Type B pancreatic cell (in vitro differentiated cells): ENCODE measurements around the gene MS4A15. TPM values are rescaled to one million over a fixed set of nuclear protein-coding genes. Genes with fewer than 3 reads are reported as not detected.
A peak's percentile ranks its signal among the peaks of the same experiment; 100 is the strongest.

Experiments
- DNase-seq: peaks from one replicate; pipeline ENCODE4 v3.0.0; 2021; ENCODE audit warnings: mixed read lengths; ENCODE audit not compliant: unreplicated experiment; ENCODE audit errors: extremely low spot score
- H3K27ac Mint-ChIP-seq: 2 replicates; pipeline ENCODE4 v1.8.0; 2021; ENCODE audit warnings: mild to moderate bottlenecking, mixed read lengths
- H3K27me3 Mint-ChIP-seq: 2 replicates; pipeline ENCODE4 v1.8.0; 2021; ENCODE audit warnings: mixed read lengths
- H3K36me3 Mint-ChIP-seq: 2 replicates; pipeline ENCODE4 v1.8.0; 2021; ENCODE audit warnings: mixed read lengths
- H3K4me1 Mint-ChIP-seq: one replicate; pipeline ENCODE4 v1.8.0; 2021; ENCODE audit warnings: mixed read lengths; ENCODE audit not compliant: unreplicated experiment
- H3K4me3 Mint-ChIP-seq: 2 replicates; pipeline ENCODE4 v1.8.0; 2021; ENCODE audit warnings: mild to moderate bottlenecking, mixed read lengths
- H3K9me3 Mint-ChIP-seq: 2 replicates; pipeline ENCODE4 v1.8.0; 2021; ENCODE audit warnings: mixed read lengths
- total RNA-seq: library from RNA; stranded (reverse); gene quantifications from 2 replicates; pipeline ENCODE4 v1.2.1, GENCODE V29; 2021; ENCODE audit warnings: low replicate concordance
- TF ChIP-seq, protein P1 (sequence below): fragments of 200-600 bp; sonication (generic); conservative IDR thresholded peaks from 2 replicates; pipeline ENCODE4 v1.5.0; 2021; ENCODE audit warnings: antibody characterized with exemption, mild to moderate bottlenecking

MS4A15 gene
- total RNA-seq, 1 donor from 2014 or later: 0.27 TPM

DNA sequence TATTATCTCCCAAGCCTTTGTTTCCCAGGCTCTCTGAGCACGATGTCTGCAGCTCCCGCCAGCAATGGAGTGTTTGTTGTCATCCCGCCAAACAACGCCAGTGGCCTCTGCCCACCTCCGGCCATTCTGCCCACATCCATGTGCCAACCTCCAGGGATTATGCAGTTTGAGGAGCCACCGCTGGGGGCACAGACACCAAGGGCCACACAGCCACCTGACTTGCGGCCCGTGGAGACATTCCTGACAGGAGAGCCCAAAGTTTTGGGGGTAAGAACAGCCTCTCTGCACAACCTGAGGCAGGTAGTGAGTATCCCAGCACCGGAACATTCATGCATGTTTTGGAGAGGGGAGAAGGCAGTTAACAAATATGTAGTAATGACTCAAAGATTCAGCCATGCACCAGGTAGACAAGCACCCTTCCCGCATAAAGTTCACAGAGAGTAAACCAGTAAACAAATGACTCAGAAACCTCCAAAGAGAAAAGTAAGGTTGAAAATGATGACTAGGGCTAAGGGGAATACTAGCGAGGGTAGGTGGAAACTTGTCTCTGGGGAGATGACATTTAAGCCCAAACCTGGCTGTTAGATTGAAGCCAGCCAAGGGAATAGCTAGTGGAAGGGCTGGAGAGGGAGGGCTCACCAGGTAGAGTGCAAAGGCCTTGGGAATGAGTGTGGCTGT is 7.2 kb downstream of the MS4A15 start:
- peaks cover 11% of the 10 kb centered on the region for H3K27me3 Mint-ChIP-seq
- H3K36me3 Mint-ChIP-seq: no peaks in the 10 kb centered on the region
- TF ChIP-seq, protein P1, sequence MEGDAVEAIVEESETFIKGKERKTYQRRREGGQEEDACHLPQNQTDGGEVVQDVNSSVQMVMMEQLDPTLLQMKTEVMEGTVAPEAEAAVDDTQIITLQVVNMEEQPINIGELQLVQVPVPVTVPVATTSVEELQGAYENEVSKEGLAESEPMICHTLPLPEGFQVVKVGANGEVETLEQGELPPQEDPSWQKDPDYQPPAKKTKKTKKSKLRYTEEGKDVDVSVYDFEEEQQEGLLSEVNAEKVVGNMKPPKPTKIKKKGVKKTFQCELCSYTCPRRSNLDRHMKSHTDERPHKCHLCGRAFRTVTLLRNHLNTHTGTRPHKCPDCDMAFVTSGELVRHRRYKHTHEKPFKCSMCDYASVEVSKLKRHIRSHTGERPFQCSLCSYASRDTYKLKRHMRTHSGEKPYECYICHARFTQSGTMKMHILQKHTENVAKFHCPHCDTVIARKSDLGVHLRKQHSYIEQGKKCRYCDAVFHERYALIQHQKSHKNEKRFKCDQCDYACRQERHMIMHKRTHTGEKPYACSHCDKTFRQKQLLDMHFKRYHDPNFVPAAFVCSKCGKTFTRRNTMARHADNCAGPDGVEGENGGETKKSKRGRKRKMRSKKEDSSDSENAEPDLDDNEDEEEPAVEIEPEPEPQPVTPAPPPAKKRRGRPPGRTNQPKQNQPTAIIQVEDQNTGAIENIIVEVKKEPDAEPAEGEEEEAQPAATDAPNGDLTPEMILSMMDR: no peak
- no peaks in the 10 kb centered on the region for H3K4me1 Mint-ChIP-seq
- H3K4me3 Mint-ChIP-seq: no peak overlapping the region
- no peak for DNase-seq
- no peak overlapping the region for H3K27ac Mint-ChIP-seq
- H3K9me3 Mint-ChIP-seq: no peaks in the 10 kb centered on the region

DNA sequence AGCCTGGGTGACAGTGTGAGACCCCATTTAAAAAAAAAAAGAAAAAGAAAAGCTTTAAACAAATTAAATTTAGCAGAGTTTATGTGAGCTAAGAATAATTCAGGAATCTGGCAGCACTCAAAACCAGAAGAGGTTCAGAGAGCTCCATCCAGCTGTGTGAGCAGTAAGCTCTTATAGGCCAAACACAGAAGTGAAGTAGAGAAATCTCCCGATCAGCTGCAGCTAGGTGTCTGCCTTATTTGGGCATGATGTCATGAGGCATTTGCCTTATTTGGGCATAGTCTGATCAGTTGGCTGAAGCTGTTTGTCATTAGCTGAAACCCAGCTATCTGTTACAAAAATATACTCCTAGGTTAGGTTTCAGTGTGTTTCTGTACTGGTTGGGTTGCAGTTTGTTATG is 8.2 kb downstream of the MS4A15 start:
- Mint-ChIP-seq H3K4me3 (no peak overlapping the region), H3K36me3 (no peaks in the 10 kb centered on the region), H3K27ac (no peak overlapping the region), H3K9me3 (no peaks in the 10 kb centered on the region), H3K27me3 (peaks cover 10% of the 10 kb centered on the region), H3K4me1 (no peaks in the 10 kb centered on the region)
- TF ChIP-seq, protein P1: no peak
- DNase-seq: no peak

DNA sequence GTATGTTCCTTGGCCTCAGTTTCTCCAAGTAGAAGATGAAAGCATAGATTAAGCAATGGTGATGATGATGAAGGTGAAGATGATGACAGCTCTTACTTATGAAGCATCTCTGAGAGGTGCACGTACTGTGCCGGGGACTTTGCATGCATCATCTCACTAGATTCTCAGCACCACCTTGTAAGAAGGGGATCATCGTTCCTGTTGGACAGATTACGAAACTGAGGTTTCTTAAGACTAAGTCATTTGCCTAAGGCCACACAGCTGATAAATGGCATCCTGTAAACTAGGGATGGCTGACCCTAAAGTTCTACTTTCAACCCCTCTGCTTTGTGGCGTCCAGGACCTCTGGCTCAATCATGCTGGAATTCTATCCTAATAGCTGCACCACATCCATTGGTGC is 8.7 kb downstream of the MS4A15 start:
- Mint-ChIP-seq H3K4me1 (no peaks in the 10 kb centered on the region), H3K27me3 (peaks cover 8% of the 10 kb centered on the region), H3K9me3 (no peaks in the 10 kb centered on the region), H3K27ac (no peak overlapping the region), H3K36me3 (no peaks in the 10 kb centered on the region), H3K4me3 (no peak overlapping the region)
- TF ChIP-seq, protein P1: no peak
- DNase-seq: no peak

DNA sequence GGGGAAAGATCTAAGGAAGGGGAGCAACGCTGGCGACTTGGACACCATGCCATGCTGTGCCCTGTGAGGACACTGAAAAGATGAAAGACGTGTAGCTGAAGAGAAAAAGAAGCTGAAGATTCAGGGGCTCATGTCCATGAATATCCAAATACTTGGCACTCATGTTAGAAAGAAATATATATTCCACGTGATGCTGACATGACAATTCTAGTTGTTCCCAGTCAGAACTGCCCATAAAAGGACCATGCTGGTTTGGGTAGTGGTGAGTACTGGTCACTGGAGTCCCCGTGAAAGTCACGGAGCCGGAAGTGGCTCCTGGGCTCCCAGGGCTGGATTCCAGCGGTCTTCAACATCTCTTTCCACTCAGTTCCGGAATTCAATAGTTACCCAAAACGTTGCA is 9.9 kb downstream of the MS4A15 start:
- no peaks in the 10 kb centered on the region for H3K36me3 Mint-ChIP-seq
- no peaks in the 10 kb centered on the region for H3K4me1 Mint-ChIP-seq

DNA sequence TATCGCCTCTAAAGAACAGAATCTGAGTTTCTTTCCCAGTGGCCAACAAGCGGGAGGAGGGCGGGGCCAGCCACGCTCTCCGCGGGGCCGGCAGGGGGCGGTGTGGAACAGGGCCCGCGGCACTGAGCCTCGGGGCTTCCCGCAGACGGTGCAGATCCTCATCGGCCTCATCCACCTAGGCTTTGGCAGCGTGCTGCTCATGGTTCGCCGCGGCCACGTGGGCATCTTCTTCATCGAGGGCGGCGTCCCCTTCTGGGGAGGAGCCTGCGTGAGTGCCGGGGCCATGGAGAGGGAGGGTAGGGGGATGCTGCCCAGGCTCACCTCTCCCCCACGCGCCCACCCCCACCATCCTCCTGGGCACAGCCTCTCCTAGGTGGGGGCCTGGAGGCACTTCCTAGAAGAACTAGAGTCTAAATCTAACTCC is 10.7 kb downstream of the MS4A15 start:
- Mint-ChIP-seq H3K9me3 (no peaks in the 10 kb centered on the region), H3K27ac (no peak overlapping the region), H3K27me3 (peaks cover 12% of the 10 kb centered on the region), H3K4me1 (no peaks in the 10 kb centered on the region), H3K4me3 (no peak overlapping the region), H3K36me3 (no peaks in the 10 kb centered on the region)
- TF ChIP-seq, protein P1: peak; percentile 68
- no peak for DNase-seq

More for the DNA sequence above, 9.9 kb downstream of the MS4A15 start:
- DNase-seq: no peak
- no peak overlapping the region for H3K4me3 Mint-ChIP-seq
- no peak overlapping the region for H3K27ac Mint-ChIP-seq
- no peaks in the 10 kb centered on the region for H3K9me3 Mint-ChIP-seq
- H3K27me3 Mint-ChIP-seq: peaks cover 8% of the 10 kb centered on the region
- TF ChIP-seq, protein P1: no peak
